ENCODE results near the gene WEE1. TPM values are rescaled to one million over a fixed set of nuclear protein-coding genes. Genes with fewer than 3 reads are reported as not detected.
A peak's percentile ranks its signal among the peaks of the same experiment; 100 is the strongest.
"Not testable (repeated sequence)": the region's sequence is repeated elsewhere in the genome, so short reads cannot be mapped to it uniquely, and the experiment has no call there.

WEE1 gene
- total RNA-seq, 2 donors from 2014 or later: 46.9 to 51.2 TPM

GRCh38 chr11:9549216-9549615 lies 24.3 kb upstream of the WEE1 start:
- H3K27ac Mint-ChIP-seq; H3K4me1 Mint-ChIP-seq; H3K9me3 Mint-ChIP-seq; ATAC-seq (replicated peaks); H3K27me3 Mint-ChIP-seq; H3K4me3 Mint-ChIP-seq: not testable (repeated sequence)
- H3K36me3 Mint-ChIP-seq (ENCODE audit: low read depth): peaks cover 14% of the 10 kb centered on the region

- Mint-ChIP-seq H3K4me3 (no peak overlapping the region), H3K4me1 (no peaks in the 10 kb centered on the region), H3K9me3 (no peaks in the 10 kb centered on the region), H3K36me3 (ENCODE audit: low read depth) (peaks cover 7% of the 10 kb centered on the region), H3K27ac (no peak overlapping the region), H3K27me3 (no peaks in the 10 kb centered on the region)
- no peak for ATAC-seq (replicated peaks)
Observed at GRCh38 chr11:9550191-9550628, 23.3 kb upstream of the WEE1 start.

- Mint-ChIP-seq H3K27ac (no peak overlapping the region), H3K27me3 (no peaks in the 10 kb centered on the region), H3K4me3 (no peak overlapping the region), H3K4me1 (peaks cover 9% of the 10 kb centered on the region), H3K9me3 (peaks cover 6% of the 10 kb centered on the region), H3K36me3 (ENCODE audit: low read depth) (no peaks in the 10 kb centered on the region)
- ATAC-seq (replicated peaks): no peak
Observed at GRCh38 chr11:9561279-9561982, 12.0 kb upstream of the WEE1 start.

GRCh38 chr11:9562716-9563115 lies 10.8 kb upstream of the WEE1 start:
- no peak for ATAC-seq (replicated peaks)
- Mint-ChIP-seq H3K36me3 (ENCODE audit: low read depth) (no peaks in the 10 kb centered on the region), H3K4me1 (peaks cover 10% of the 10 kb centered on the region), H3K27me3 (no peaks in the 10 kb centered on the region), H3K4me3 (no peak overlapping the region), H3K27ac (peak overlapping the region; percentile 24), H3K9me3 (peaks cover 6% of the 10 kb centered on the region)

- H3K36me3 Mint-ChIP-seq (ENCODE audit: low read depth): no peaks in the 10 kb centered on the region
- H3K4me3 Mint-ChIP-seq: no peak overlapping the region
- no peaks in the 10 kb centered on the region for H3K27me3 Mint-ChIP-seq
- peaks cover 6% of the 10 kb centered on the region for H3K9me3 Mint-ChIP-seq
- peaks cover 14% of the 10 kb centered on the region for H3K4me1 Mint-ChIP-seq
- peak overlapping the region; percentile 24 for H3K27ac Mint-ChIP-seq
- ATAC-seq (replicated peaks): no peak
Observed at GRCh38 chr11:9563196-9563730, 10.2 kb upstream of the WEE1 start.

- H3K36me3 Mint-ChIP-seq (ENCODE audit: low read depth): no peaks in the 10 kb centered on the region
- peak; percentile 96 for ATAC-seq (replicated peaks)
- no peaks in the 10 kb centered on the region for H3K27me3 Mint-ChIP-seq
- H3K27ac Mint-ChIP-seq: peak overlapping the region; percentile 93
- H3K4me3 Mint-ChIP-seq: peak overlapping the region; percentile 76
- no peaks in the 10 kb centered on the region for H3K9me3 Mint-ChIP-seq
- peaks cover 23% of the 10 kb centered on the region for H3K4me1 Mint-ChIP-seq
Observed at GRCh38 chr11:9565822-9566560, 7.5 kb upstream of the WEE1 start.

GRCh38 chr11:9566561-9567063 lies 6.9 kb upstream of the WEE1 start:
- peaks cover 23% of the 10 kb centered on the region for H3K4me1 Mint-ChIP-seq
- no peak for ATAC-seq (replicated peaks)
- H3K27me3 Mint-ChIP-seq: no peaks in the 10 kb centered on the region
- H3K27ac Mint-ChIP-seq: peak overlapping the region; percentile 93
- no peaks in the 10 kb centered on the region for H3K9me3 Mint-ChIP-seq
- H3K36me3 Mint-ChIP-seq (ENCODE audit: low read depth): no peaks in the 10 kb centered on the region
- H3K4me3 Mint-ChIP-seq: peak overlapping the region; percentile 76

GRCh38 chr11:9567401-9567800 lies 6.1 kb upstream of the WEE1 start:
- H3K4me1 Mint-ChIP-seq: peaks cover 23% of the 10 kb centered on the region
- no peaks in the 10 kb centered on the region for H3K27me3 Mint-ChIP-seq
- no peaks in the 10 kb centered on the region for H3K9me3 Mint-ChIP-seq
- peak overlapping the region; percentile 93 for H3K27ac Mint-ChIP-seq
- no peak overlapping the region for H3K4me3 Mint-ChIP-seq
- H3K36me3 Mint-ChIP-seq (ENCODE audit: low read depth): no peaks in the 10 kb centered on the region
- no peak for ATAC-seq (replicated peaks)

GRCh38 chr11:9568161-9568853 lies 5.2 kb upstream of the WEE1 start:
- H3K27ac Mint-ChIP-seq: peak overlapping the region; percentile 90
- no peak for ATAC-seq (replicated peaks)
- no peaks in the 10 kb centered on the region for H3K27me3 Mint-ChIP-seq
- no peaks in the 10 kb centered on the region for H3K36me3 Mint-ChIP-seq (ENCODE audit: low read depth)
- peaks cover 23% of the 10 kb centered on the region for H3K4me1 Mint-ChIP-seq
- H3K4me3 Mint-ChIP-seq: peak overlapping the region; percentile 46
- H3K9me3 Mint-ChIP-seq: no peaks in the 10 kb centered on the region

- no peaks in the 10 kb centered on the region for H3K36me3 Mint-ChIP-seq (ENCODE audit: low read depth)
- peak overlapping the region; percentile 46 for H3K4me3 Mint-ChIP-seq
- peaks cover 23% of the 10 kb centered on the region for H3K4me1 Mint-ChIP-seq
- H3K9me3 Mint-ChIP-seq: no peaks in the 10 kb centered on the region
- ATAC-seq (replicated peaks): no peak
- H3K27ac Mint-ChIP-seq: peak overlapping the region; percentile 90
- no peaks in the 10 kb centered on the region for H3K27me3 Mint-ChIP-seq
Observed at GRCh38 chr11:9568854-9569587, 4.4 kb upstream of the WEE1 start.

- Mint-ChIP-seq H3K27ac (peak overlapping the region; percentile 90), H3K4me3 (peak overlapping the region; percentile 46), H3K9me3 (no peaks in the 10 kb centered on the region), H3K4me1 (peaks cover 23% of the 10 kb centered on the region), H3K27me3 (no peaks in the 10 kb centered on the region), H3K36me3 (ENCODE audit: low read depth) (peaks cover 3% of the 10 kb centered on the region)
- no peak for ATAC-seq (replicated peaks)
Observed at GRCh38 chr11:9569588-9570164, 3.8 kb upstream of the WEE1 start.

GRCh38 chr11:9570313-9571025 lies 3.0 kb upstream of the WEE1 start:
- ATAC-seq (replicated peaks): no peak
- H3K4me1 Mint-ChIP-seq: peaks cover 24% of the 10 kb centered on the region
- H3K36me3 Mint-ChIP-seq (ENCODE audit: low read depth): peaks cover 11% of the 10 kb centered on the region
- no peak overlapping the region for H3K4me3 Mint-ChIP-seq
- H3K27ac Mint-ChIP-seq: no peak overlapping the region
- no peaks in the 10 kb centered on the region for H3K27me3 Mint-ChIP-seq
- no peaks in the 10 kb centered on the region for H3K9me3 Mint-ChIP-seq

- Mint-ChIP-seq H3K27me3 (no peaks in the 10 kb centered on the region), H3K4me3 (peak overlapping the region; percentile 77), H3K9me3 (no peaks in the 10 kb centered on the region), H3K36me3 (ENCODE audit: low read depth) (peaks cover 19% of the 10 kb centered on the region), H3K4me1 (peaks cover 23% of the 10 kb centered on the region), H3K27ac (no peak overlapping the region)
- no peak for ATAC-seq (replicated peaks)
Observed at GRCh38 chr11:9571071-9571762, 2.3 kb upstream of the WEE1 start.

Data from activated T-helper 17 cell treated with anti-CD3 and anti-CD28 coated beads, Interleukin-2, amount 50 U/mL, for 72 hours (primary cell).